ENCODE data around the gene SLC9A7. TPM values are rescaled to one million over a fixed set of nuclear protein-coding genes. Genes with fewer than 3 reads are reported as not detected.

The SLC9A7 gene
- total and polyA plus RNA-seq, 2 experiments from 2014 or later: 2.5 to 15.4 TPM

DNA sequence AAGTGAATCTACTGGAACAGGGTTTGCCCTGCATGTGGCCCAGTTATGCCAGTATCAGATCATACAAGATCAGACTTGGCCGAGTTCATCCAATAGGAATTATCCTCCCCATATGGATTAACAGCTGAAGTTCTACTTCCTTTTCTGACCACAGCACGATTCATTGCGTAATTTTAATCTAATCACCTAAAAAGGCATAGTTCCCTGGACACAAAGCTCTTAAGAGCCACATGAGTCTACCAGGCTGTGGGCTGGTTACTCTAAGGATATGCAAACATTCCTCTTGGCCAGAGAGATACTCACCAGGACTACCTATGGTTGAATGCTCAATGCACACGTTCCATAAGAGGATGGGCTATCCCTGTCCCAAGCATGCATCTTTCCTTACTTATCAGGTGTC lies 138.4 kb downstream of the SLC9A7 start:
- Histone ChIP-seq H3K4me2 (no peak overlapping the region), H3K9me2 (ENCODE audit: insufficient read depth) (no peaks in the 10 kb centered on the region), H4K20me1 (replicated peaks; ENCODE audit: insufficient read depth) (no peaks in the 10 kb centered on the region), H3K4me3 (no peak overlapping the region), H3K27ac (ENCODE audit: low read depth) (no peak overlapping the region), H2AFZ (no peak overlapping the region), H3K4me1 (ENCODE audit: insufficient read depth) (peaks cover 13% of the 10 kb centered on the region), H3K36me3 (ENCODE audit: insufficient read depth) (no peaks in the 10 kb centered on the region), H3K79me2 (replicated peaks; ENCODE audit: insufficient read depth) (no peaks in the 10 kb centered on the region), H3F3A (replicated peaks; ENCODE audit: low read depth) (no peaks in the 10 kb centered on the region), H3K27me3 (ENCODE audit: insufficient read depth) (no peaks in the 10 kb centered on the region)
- H3K27ac Mint-ChIP-seq: no peak overlapping the region
- peaks cover 20% of the 10 kb centered on the region for H3K4me1 Mint-ChIP-seq
- H3K36me3 Mint-ChIP-seq (ENCODE audit: low read depth): peaks cover 45% of the 10 kb centered on the region
- no peak overlapping the region for H3K4me3 Mint-ChIP-seq
- peaks cover 6% of the 10 kb centered on the region; the same call in 1 of the 3 replicates for H3K9me3 Mint-ChIP-seq
- no peak for DNase-seq (ENCODE audit: low spot score)
- TF ChIP-seq, protein P1, sequence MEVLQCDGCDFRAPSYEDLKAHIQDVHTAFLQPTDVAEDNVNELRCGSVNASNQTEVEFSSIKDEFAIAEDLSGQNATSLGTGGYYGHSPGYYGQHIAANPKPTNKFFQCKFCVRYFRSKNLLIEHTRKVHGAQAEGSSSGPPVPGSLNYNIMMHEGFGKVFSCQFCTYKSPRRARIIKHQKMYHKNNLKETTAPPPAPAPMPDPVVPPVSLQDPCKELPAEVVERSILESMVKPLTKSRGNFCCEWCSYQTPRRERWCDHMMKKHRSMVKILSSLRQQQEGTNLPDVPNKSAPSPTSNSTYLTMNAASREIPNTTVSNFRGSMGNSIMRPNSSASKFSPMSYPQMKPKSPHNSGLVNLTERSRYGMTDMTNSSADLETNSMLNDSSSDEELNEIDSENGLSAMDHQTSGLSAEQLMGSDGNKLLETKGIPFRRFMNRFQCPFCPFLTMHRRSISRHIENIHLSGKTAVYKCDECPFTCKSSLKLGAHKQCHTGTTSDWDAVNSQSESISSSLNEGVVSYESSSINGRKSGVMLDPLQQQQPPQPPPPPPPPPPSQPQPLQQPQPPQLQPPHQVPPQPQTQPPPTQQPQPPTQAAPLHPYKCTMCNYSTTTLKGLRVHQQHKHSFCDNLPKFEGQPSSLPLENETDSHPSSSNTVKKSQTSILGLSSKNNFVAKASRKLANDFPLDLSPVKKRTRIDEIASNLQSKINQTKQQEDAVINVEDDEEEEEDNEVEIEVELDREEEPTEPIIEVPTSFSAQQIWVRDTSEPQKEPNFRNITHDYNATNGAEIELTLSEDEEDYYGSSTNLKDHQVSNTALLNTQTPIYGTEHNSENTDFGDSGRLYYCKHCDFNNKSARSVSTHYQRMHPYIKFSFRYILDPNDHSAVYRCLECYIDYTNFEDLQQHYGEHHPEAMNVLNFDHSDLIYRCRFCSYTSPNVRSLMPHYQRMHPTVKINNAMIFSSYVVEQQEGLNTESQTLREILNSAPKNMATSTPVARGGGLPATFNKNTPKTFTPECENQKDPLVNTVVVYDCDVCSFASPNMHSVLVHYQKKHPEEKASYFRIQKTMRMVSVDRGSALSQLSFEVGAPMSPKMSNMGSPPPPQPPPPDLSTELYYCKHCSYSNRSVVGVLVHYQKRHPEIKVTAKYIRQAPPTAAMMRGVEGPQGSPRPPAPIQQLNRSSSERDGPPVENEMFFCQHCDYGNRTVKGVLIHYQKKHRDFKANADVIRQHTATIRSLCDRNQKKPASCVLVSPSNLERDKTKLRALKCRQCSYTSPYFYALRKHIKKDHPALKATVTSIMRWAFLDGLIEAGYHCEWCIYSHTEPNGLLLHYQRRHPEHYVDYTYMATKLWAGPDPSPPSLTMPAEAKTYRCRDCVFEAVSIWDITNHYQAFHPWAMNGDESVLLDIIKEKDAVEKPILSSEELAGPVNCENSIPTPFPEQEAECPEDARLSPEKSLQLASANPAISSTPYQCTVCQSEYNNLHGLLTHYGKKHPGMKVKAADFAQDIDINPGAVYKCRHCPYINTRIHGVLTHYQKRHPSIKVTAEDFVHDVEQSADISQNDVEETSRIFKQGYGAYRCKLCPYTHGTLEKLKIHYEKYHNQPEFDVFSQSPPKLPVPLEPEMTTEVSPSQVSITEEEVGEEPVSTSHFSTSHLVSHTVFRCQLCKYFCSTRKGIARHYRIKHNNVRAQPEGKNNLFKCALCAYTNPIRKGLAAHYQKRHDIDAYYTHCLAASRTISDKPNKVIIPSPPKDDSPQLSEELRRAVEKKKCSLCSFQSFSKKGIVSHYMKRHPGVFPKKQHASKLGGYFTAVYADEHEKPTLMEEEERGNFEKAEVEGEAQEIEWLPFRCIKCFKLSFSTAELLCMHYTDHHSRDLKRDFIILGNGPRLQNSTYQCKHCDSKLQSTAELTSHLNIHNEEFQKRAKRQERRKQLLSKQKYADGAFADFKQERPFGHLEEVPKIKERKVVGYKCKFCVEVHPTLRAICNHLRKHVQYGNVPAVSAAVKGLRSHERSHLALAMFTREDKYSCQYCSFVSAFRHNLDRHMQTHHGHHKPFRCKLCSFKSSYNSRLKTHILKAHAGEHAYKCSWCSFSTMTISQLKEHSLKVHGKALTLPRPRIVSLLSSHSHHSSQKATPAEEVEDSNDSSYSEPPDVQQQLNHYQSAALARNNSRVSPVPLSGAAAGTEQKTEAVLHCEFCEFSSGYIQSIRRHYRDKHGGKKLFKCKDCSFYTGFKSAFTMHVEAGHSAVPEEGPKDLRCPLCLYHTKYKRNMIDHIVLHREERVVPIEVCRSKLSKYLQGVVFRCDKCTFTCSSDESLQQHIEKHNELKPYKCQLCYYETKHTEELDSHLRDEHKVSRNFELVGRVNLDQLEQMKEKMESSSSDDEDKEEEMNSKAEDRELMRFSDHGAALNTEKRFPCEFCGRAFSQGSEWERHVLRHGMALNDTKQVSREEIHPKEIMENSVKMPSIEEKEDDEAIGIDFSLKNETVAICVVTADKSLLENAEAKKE (CRISPR knock-in tag; IDR thresholded peaks at IDR 0.05): no peak
- TF ChIP-seq STAT1 (IDR thresholded peaks at IDR 0.05; ENCODE audit: unreplicated experiment) (no peak), ZNF114 (CRISPR knock-in tag; IDR thresholded peaks at IDR 0.05) (no peak), ZNF331 (CRISPR knock-in tag; IDR thresholded peaks at IDR 0.05; ENCODE audit: low read depth) (no peak), EZH2 (IDR thresholded peaks at IDR 0.05; ENCODE audit: low read depth, unreplicated experiment) (no peak), POLR2AphosphoS5 (IDR thresholded peaks at IDR 0.05; ENCODE audit: low read depth) (no peak)
- TF ChIP-seq, protein P2, sequence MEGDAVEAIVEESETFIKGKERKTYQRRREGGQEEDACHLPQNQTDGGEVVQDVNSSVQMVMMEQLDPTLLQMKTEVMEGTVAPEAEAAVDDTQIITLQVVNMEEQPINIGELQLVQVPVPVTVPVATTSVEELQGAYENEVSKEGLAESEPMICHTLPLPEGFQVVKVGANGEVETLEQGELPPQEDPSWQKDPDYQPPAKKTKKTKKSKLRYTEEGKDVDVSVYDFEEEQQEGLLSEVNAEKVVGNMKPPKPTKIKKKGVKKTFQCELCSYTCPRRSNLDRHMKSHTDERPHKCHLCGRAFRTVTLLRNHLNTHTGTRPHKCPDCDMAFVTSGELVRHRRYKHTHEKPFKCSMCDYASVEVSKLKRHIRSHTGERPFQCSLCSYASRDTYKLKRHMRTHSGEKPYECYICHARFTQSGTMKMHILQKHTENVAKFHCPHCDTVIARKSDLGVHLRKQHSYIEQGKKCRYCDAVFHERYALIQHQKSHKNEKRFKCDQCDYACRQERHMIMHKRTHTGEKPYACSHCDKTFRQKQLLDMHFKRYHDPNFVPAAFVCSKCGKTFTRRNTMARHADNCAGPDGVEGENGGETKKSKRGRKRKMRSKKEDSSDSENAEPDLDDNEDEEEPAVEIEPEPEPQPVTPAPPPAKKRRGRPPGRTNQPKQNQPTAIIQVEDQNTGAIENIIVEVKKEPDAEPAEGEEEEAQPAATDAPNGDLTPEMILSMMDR (conservative IDR thresholded peaks at IDR 0.05; ENCODE audit: low read depth in 2 of 2): no peak
- peaks cover 3% of the 10 kb centered on the region for H3K27me3 Mint-ChIP-seq (ENCODE audit: insufficient read depth, low read depth, poor library complexity)
- no peak for ATAC-seq

Measured in GM23338 (cell line).